H4 (cell line): ENCODE measurements around the gene ATXN3. TPM values are rescaled to one million over a fixed set of nuclear protein-coding genes. Genes with fewer than 3 reads are reported as not detected.

Source experiments
- total RNA-seq: library from RNA; depleted of rRNA; stranded (reverse); fragments of >200 nt; shearing (Covaris generic); gene quantifications from 2 replicates; pipeline ENCODE4 v1.2.3, GENCODE V29; 2014; rRNA removed

The ATXN3 gene
- total RNA-seq, 1 experiment from 2014 or later = 31.0 TPM

Other genes with a start within 250 kb of the ATXN3 start
- gene TC2N, start 239.0 kb downstream of the ATXN3 start, total RNA-seq = 2.4 and 3.1 TPM in 2 replicates
- 10.1 and 14.2 TPM in 2 replicates for gene FBLN5, start 158.9 kb downstream of the ATXN3 start, total RNA-seq
- gene TRIP11, start 66.5 kb downstream of the ATXN3 start, total RNA-seq = 18.1 and 21.3 TPM in 2 replicates
- 520 and 847 TPM in 2 replicates for gene NDUFB1, start 15.1 kb upstream of the ATXN3 start, total RNA-seq
- 94.5 and 97.7 TPM in 2 replicates for gene CPSF2, start 15.4 kb upstream of the ATXN3 start, total RNA-seq
- gene SLC24A4, start 216.6 kb upstream of the ATXN3 start, total RNA-seq = not detected in 2 replicates